HT1080 (cell line): ENCODE measurements around the gene C22orf31. TPM values are rescaled to one million over a fixed set of nuclear protein-coding genes. Genes with fewer than 3 reads are reported as not detected.
"Not testable (repeated sequence)": the region's sequence is repeated elsewhere in the genome, so short reads cannot be mapped to it uniquely, and the experiment has no call there.

Experiments
- DNase-seq: peaks from one replicate; pipeline ENCODE4 v3.0.0-alpha.2; 2015; ENCODE audit warnings: low read depth
- total RNA-seq: library from RNA; depleted of rRNA; stranded (reverse); fragments of >200 nt; shearing (Covaris generic); gene quantifications from 2 replicates; pipeline ENCODE4 v1.2.3, GENCODE V29; 2014

The C22orf31 gene
- total RNA-seq, 1 experiment from 2014 or later, result not detected

DNA sequence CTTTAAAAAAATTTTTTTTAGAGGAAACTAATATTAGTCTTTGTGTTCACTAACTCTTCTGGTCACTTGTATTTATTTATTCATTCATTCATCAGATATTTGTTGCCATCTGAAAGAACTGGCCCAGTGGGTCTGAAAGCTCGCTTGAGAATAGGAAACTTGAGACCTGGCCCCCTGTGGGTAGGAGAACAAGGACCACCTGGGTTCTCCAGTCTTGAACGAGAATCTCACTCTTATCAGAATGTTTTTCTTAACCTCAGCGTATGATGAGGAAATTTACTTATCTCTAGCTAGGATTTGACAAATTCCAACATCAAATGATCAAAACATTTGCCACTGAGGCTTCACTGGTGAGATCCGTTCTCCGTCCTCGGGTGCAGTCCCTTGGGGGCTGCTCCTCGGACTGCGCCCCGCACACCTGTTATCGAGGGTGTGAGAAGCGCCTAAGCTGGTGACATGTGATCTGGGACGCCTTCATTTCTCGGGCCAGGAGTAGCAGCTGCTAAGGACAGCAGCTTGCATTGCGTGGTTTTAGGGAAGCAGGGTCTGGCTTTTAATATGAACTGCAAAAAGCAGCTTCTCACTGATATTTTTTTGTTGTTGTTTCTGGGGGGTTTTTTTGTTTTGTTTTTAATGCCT, 6.3 kb downstream of the C22orf31 start:
- DNase-seq, result no peak

DNA sequence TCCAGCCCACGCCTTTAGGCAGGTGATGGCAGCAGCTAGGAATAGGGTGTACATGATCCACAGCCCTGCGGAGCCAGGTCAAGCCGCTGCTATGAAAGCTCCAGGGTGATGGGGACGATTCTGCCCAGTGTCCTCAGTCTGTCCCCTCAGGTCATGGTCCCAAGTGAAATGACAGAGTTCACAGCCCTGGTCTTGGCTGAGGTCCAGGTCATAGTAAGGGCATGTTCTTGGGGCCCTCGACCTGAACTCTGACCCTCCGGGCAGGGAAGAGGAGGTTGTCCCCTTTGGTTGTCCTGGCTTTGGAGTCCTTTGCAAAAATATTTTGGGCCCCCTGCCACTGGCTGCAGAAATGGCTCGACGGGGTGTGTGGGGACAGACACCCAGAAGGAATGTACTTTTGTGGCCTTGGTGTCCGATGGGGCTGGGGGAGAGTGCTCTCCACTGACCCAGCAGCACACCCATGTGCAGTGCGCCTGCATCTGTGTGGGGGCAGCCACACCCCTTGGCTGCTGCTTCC, 7.3 kb downstream of the C22orf31 start:
- DNase-seq, result no peak

- DNase-seq, result no peak
Observed at GRCh38 chr22:29053048-29053702, 8.5 kb downstream of the C22orf31 start.

DNA sequence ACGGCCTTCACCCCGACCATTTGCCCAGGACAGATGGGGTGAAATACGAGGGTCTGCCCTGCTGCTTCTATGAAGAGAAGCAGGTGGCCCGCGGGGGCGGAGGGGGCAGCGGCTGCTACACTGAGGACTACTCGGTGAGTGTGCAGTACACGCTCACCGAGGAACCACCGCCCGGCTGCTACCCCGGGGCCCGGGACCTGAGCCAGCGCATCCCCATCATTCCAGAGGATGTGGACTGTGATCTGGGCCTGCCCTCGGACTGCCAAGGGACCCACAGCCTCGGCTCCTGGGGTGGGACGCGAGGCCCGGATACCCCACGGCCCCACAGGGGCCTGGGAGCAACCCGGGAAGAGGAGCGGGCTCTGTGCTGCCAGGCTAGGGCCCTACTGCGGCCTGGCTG, 11.2 kb downstream of the C22orf31 start:
- no peak for DNase-seq

GRCh38 chr22:29049655-29050263, 11.9 kb downstream of the C22orf31 start:
- no peak for DNase-seq

- no peak for DNase-seq
Observed at GRCh38 chr22:29048822-29049654, 12.6 kb downstream of the C22orf31 start.

GRCh38 chr22:29044657-29045176, 16.9 kb downstream of the C22orf31 start:
- peak; percentile 81 for DNase-seq

DNA sequence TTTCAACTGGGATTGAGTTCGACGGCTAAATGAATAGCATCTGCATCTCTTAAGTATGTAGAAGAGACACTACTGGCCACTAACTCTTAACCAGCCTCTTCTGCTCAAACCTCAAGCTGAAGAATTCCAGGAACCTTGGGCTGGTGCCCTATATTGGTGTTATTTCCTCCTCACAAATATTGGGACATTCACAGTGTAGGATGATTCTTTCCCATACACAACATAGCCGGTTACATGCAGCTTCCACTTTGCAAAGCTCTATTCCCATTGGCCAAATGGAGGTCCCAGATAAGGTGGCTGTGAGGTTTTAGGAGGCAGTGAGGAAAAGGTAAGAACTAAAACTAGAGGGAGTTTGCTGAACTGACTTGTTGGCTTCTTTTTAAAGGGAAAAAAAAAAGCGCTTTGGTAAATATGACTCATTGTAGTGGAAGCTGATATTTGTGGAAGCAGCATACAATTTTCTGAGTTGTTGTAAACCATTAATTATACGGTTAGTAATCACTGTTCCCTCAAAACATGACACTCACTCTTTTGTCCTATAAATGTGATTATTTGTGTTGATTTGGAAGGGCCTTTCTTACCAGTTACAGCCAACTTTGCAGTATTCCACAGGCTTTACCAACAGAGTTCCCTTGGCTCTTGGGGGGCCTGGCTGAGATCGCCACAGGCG, 17.6 kb downstream of the C22orf31 start:
- DNase-seq, result peak; percentile 58

DNA sequence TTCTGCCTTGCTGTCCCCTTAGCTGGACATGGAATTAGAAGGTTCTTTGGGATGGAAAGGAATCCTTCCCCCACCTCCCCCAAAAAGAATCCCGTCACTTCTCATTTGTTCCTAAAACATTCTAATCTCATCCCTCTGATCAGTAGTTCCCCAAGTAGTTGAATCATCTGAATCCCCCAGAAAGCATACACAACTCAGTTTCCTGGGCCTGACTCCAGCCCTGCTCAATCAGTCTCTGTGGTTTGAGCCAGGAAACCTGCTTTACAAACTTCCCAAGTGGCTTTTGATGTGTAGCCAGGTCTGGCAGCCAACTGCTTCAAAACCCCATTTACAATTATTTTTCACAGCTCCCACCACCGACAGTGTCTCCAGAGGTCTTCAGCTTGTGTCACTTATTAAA, 20.2 kb downstream of the C22orf31 start:
- DNase-seq, result peak; percentile 75

- DNase-seq, result peak; percentile 76
Observed at GRCh38 chr22:29040385-29041275, 21.0 kb downstream of the C22orf31 start.

- not testable (repeated sequence) for DNase-seq
Observed at GRCh38 chr22:29039684-29040083, 21.9 kb downstream of the C22orf31 start.

DNA sequence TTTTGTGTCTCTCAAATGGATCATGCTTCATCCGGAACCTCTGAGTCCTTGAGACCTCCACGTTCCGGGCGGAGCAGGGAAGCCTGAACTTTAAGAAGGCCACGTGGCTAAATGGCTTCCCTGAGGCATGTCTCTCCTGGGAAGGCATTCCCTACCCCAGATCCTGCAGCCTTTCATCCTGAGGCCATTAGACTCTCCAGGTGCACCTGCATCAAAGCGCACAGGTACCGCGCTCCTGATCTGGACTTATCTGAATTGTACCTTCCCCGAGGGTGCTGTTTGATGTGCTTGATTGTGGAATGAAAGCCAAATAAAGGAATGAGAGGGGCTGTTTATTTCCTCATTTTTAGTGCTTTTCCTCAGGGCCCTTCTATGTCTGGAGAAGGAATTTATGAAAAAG, 22.5 kb downstream of the C22orf31 start:
- no peak for DNase-seq

- DNase-seq, result no peak
Observed at GRCh38 chr22:29037340-29037932, 24.2 kb downstream of the C22orf31 start.

- peak; percentile 22 for DNase-seq
Observed at GRCh38 chr22:29032584-29032983, 29.0 kb downstream of the C22orf31 start.

DNA sequence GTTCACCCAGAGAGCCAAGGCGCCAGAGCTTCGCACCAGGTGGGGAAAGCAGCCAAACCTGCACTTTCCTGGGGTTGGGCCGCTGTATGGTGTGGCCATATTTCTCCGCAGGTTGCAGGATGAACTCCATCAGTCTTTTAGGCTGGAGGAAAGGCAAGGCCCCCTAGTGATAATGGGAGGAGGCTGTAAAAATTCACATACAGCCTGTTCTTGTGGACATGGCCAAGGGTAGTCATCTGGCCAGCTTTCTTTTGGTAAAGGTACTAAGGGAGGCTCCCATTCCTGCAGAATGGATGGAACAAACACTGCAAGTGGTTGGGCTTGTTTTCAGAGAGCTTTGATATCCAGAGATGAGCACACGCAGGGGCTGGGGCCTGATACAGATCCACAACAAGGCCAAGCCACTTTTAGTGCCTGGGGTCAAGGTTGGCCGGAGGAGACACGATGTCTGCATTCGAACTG, 29.6 kb downstream of the C22orf31 start:
- DNase-seq, result no peak

- DNase-seq, result peak; percentile 99
Observed at GRCh38 chr22:29031227-29032011, 30.2 kb downstream of the C22orf31 start.

- DNase-seq, result peak; percentile 89
Observed at GRCh38 chr22:29030618-29031226, 30.9 kb downstream of the C22orf31 start.
